ENCODE data around the gene ADAMTS13. TPM values are rescaled to one million over a fixed set of nuclear protein-coding genes. Genes with fewer than 3 reads are reported as not detected.

The ADAMTS13 gene
- total RNA-seq, 1 experiment from 2014 or later, result 12.0 TPM

DNA sequence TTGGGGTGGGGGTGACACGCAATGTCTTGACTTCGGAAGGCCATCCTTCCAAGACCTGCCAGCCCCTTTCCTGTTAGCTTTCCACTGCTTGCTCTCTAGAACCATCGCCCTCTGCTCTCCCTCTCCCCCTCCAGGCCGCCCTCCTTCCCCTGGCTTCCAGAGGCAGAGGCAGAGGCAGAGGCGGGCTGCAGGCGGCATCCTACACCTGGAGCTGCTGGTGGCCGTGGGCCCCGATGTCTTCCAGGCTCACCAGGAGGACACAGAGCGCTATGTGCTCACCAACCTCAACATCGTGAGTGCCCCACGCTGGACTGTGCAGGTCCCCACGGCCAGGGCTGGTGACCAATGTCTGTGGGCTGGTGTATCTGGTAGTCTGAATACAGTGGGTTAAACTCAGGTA is 2.0 kb downstream of the ADAMTS13 start:
- peaks cover 22% of the 10 kb centered on the region for H3K4me1 Mint-ChIP-seq
- TF ChIP-seq, protein P1, sequence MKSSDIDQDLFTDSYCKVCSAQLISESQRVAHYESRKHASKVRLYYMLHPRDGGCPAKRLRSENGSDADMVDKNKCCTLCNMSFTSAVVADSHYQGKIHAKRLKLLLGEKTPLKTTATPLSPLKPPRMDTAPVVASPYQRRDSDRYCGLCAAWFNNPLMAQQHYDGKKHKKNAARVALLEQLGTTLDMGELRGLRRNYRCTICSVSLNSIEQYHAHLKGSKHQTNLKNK (CRISPR knock-in tag; IDR thresholded peaks at IDR 0.05), result no peak
- no peak for TF ChIP-seq FOXK1 (CRISPR knock-in tag; IDR thresholded peaks at IDR 0.05)
- TF ChIP-seq, protein P2, sequence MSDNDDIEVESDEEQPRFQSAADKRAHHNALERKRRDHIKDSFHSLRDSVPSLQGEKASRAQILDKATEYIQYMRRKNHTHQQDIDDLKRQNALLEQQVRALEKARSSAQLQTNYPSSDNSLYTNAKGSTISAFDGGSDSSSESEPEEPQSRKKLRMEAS (CRISPR knock-in tag; IDR thresholded peaks at IDR 0.05), result no peak
- no peak for DNase-seq (ENCODE audit: low spot score)
- H3K27me3 Mint-ChIP-seq (ENCODE audit: low read depth), result peaks cover 11% of the 10 kb centered on the region
- no peak overlapping the region for H3K4me3 Mint-ChIP-seq
- H3K36me3 Mint-ChIP-seq, result peaks cover 10% of the 10 kb centered on the region
- no peak for ATAC-seq
- H3K9me3 Mint-ChIP-seq, result peaks cover 8% of the 10 kb centered on the region
- ChIA-PET POLR2A (no interaction called here), CTCF (interaction anchor here (1.0 to 1.4 kb wide), 2 partner anchors 18 to 35 kb away, joined by 3 read pairs; partner anchors contain the start of gene CACFD1)
- H3K27ac Mint-ChIP-seq, result no peak overlapping the region

DNA sequence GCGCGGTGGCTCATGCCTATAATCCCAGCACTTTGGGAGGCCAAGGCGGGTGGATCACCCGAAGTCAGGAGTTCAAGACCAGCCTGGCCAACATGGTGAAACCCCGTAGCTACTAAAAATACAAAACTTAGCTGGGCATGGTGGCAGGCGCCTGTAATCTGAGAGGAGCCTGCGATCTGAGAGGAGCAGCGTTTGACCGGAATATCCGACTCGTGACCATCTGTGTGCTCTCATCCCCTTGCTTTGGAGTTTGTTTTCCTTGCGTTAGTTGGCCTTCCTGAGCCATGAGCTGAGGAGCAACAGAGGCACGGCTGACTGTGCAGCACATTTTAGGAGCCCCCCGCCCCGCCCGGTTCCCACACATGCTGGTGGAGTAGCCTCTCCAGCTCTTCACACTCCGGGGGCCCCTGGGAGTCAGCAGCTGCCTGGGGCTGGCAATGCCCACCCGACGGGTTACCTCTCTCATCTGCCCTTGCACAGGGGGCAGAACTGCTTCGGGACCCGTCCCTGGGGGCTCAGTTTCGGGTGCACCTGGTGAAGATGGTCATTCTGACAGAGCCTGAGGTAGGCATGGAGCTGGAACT is 3.0 kb downstream of the ADAMTS13 start:
- no peak overlapping the region for H3K27ac Mint-ChIP-seq
- no peak overlapping the region for H3K4me3 Mint-ChIP-seq
- peaks cover 14% of the 10 kb centered on the region for H3K27me3 Mint-ChIP-seq (ENCODE audit: low read depth)
- POLR2A ChIA-PET, result no interaction called here
- peaks cover 8% of the 10 kb centered on the region for H3K9me3 Mint-ChIP-seq
- CTCF ChIA-PET, result interaction anchor here (1.0 to 1.5 kb wide), 3 partner anchors 17 to 61 kb away, joined by 3 read pairs; no protein-coding TSS in a partner anchor
- ATAC-seq (no peak), DNase-seq (ENCODE audit: low spot score) (no peak)
- H3K4me1 Mint-ChIP-seq, result peaks cover 19% of the 10 kb centered on the region
- H3K36me3 Mint-ChIP-seq, result peaks cover 10% of the 10 kb centered on the region
- TF ChIP-seq ZNF317 (CRISPR knock-in tag; IDR thresholded peaks at IDR 0.05; ENCODE audit: borderline replicate concordance, low read depth) (no peak), IRF2 (CRISPR knock-in tag; IDR thresholded peaks at IDR 0.05; ENCODE audit: borderline replicate concordance, low read depth) (no peak), ZNF138 (CRISPR knock-in tag; conservative IDR thresholded peaks at IDR 0.05) (no peak), FOXP1 (CRISPR knock-in tag; IDR thresholded peaks at IDR 0.05; ENCODE audit: borderline replicate concordance) (no peak), ZSCAN18 (CRISPR knock-in tag; IDR thresholded peaks at IDR 0.05) (no peak), NR3C1 (CRISPR knock-in tag; conservative IDR thresholded peaks at IDR 0.05; ENCODE audit: low read depth) (no peak), ZNF532 (CRISPR knock-in tag; IDR thresholded peaks at IDR 0.05; ENCODE audit: borderline replicate concordance) (no peak), ZNF281 (CRISPR knock-in tag; IDR thresholded peaks at IDR 0.05) (no peak), E2F5 (CRISPR knock-in tag; IDR thresholded peaks at IDR 0.05) (no peak), PRRX2 (CRISPR knock-in tag; IDR thresholded peaks at IDR 0.05) (no peak), ZBTB21 (CRISPR knock-in tag; IDR thresholded peaks at IDR 0.05; ENCODE audit: borderline replicate concordance) (no peak), NFE2L1 (CRISPR knock-in tag; IDR thresholded peaks at IDR 0.05) (no peak)
- TF ChIP-seq, protein P2 (CRISPR knock-in tag; IDR thresholded peaks at IDR 0.05), result no peak
- TF ChIP-seq, protein P3, sequence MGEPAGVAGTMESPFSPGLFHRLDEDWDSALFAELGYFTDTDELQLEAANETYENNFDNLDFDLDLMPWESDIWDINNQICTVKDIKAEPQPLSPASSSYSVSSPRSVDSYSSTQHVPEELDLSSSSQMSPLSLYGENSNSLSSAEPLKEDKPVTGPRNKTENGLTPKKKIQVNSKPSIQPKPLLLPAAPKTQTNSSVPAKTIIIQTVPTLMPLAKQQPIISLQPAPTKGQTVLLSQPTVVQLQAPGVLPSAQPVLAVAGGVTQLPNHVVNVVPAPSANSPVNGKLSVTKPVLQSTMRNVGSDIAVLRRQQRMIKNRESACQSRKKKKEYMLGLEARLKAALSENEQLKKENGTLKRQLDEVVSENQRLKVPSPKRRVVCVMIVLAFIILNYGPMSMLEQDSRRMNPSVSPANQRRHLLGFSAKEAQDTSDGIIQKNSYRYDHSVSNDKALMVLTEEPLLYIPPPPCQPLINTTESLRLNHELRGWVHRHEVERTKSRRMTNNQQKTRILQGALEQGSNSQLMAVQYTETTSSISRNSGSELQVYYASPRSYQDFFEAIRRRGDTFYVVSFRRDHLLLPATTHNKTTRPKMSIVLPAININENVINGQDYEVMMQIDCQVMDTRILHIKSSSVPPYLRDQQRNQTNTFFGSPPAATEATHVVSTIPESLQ (CRISPR knock-in tag; IDR thresholded peaks at IDR 0.05), result no peak
- TF ChIP-seq, protein P4, sequence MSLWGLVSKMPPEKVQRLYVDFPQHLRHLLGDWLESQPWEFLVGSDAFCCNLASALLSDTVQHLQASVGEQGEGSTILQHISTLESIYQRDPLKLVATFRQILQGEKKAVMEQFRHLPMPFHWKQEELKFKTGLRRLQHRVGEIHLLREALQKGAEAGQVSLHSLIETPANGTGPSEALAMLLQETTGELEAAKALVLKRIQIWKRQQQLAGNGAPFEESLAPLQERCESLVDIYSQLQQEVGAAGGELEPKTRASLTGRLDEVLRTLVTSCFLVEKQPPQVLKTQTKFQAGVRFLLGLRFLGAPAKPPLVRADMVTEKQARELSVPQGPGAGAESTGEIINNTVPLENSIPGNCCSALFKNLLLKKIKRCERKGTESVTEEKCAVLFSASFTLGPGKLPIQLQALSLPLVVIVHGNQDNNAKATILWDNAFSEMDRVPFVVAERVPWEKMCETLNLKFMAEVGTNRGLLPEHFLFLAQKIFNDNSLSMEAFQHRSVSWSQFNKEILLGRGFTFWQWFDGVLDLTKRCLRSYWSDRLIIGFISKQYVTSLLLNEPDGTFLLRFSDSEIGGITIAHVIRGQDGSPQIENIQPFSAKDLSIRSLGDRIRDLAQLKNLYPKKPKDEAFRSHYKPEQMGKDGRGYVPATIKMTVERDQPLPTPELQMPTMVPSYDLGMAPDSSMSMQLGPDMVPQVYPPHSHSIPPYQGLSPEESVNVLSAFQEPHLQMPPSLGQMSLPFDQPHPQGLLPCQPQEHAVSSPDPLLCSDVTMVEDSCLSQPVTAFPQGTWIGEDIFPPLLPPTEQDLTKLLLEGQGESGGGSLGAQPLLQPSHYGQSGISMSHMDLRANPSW (CRISPR knock-in tag; conservative IDR thresholded peaks at IDR 0.05; ENCODE audit: low read depth), result no peak
